HG03575 (cell line): ENCODE data around the gene TAF3.
"Not testable (repeated sequence)": the region's sequence is repeated elsewhere in the genome, so short reads cannot be mapped to it uniquely, and the experiment has no call there.

Experiments
- ATAC-seq: cut with Tn5 transposase; IDR thresholded peaks from one replicate; pipeline ENCODE4 v1.9.1; 2021; ENCODE audit not compliant: unreplicated experiment, insufficient number of reproducible peaks, low FRiP score; ENCODE audit errors: extremely low read depth

Gene TAF3

DNA sequence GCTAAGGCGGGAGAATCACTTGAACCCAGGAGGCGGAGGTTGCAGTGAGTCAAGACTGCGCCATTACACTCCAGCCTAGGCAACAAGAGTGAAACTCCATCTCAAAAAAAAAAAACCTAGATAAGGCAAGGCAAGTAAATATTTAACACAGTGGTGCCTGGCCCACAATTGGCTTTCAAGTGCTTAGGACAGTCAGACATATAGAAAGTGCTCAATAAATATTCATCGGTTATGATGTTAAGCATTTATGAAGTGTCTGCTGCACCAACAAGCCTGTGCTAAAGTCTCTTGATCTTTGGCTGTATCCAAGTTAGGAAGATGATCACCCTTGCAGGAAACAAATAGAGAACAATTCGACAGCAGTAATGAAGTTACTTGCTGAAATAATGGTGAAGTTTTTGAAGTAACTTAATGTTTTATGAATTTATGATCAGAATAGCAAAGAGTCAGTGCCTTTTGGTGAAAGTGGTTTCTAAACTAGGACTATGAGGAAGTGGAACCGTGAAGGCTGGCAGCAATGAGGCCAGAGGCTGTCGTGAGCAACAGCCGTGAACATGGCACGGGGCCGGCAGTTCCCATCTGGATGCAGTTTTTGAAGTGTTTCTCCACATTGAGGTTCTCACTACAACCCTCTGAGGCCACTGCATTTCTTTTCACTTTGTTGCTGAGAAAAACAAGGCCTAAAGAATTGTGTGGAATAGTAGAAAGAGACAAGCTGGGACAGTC is 188.1 kb downstream of the TAF3 start:
- ATAC-seq = no peak

DNA sequence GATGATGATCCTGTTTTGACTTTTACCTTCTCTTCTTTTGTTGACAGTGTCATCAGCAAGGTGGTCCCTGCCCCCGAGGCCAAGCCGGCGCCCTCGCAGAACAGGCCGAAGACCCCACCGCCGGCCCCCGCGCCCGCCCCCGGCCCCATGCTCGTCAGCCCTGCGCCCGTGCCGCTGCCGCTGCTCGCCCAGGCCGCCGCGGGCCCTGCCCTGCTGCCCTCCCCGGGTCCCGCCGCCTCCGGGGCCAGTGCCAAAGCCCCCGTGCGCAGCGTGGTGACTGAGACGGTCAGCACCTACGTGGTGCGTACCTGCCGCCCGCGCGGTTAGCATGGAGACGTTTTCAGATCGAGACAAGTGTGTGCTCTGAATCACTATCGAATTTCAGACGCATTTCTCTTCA is 190.7 kb downstream of the TAF3 start:
- no peak for ATAC-seq

DNA sequence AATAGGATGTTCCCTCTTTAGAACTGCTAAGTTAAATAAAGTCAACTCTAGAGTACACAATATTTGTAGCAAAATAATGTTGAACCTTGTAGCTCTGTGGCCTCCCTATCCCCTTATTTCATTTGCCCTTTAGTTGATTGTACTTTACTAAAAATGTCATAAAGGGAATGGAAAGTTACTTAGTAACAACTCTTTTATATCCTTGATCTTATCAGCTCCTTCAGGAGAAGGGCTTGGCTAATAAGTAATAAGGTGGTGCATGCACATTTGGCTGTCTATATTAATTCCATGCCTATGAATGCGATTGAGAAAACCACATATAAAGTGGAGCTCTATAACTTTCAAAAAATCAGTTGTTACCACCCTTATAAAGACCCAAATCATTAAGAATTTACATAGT is 194.7 kb downstream of the TAF3 start:
- no peak for ATAC-seq

DNA sequence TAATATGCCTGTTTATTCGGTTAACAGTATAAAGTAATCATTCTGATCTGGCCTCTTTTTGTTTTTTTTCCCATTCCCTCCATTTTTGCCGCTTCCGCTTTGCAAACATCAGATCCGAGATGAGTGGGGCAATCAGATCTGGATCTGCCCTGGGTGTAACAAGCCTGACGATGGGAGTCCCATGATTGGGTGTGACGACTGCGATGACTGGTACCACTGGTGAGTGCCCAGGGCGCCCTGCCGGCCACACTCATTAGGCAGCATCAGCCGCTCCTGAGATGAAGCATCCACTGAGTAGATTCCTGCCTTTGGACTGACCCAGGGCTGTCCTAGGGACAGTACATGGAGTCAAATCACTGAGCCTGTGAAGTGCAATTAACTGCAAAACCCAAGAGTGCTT is 195.3 kb downstream of the TAF3 start:
- no peak for ATAC-seq

DNA sequence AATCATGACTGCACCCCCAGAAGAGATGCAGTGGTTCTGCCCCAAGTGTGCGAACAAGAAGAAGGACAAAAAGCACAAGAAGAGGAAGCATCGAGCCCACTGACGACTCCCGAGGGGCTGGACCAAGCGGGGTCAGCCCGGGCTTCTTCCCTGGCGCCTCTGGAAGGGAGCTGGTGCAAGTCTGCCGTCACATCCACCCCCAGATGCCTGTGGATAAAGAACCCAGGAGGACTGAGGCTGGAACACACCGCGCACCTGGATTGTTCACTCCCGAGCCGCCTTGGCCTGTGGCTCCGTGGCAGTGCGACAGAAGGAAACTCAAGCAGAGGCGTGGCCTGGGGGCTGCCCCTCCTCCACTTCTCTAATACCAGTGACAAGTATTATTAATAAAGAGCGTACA is 196.3 kb downstream of the TAF3 start:
- ATAC-seq = no peak

DNA sequence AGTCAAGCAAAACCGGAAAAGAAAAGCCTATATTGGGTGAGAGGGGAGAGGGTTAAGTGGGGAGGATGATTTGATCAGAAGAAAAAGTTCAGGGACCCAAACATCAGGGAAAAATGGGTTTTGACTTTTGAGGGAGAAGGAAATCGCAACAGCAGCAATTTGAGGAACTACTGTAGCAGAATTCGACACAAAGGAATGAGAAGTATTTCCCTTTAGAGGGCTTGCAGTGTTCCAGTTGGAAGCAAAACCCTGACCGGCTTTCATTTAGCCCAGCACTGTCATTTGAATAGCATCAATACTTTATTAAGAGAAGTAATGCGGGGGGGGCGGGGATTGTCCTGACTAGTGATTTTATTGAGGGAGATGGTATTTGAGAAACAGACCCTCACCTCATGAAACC is 199.0 kb downstream of the TAF3 start:
- ATAC-seq = no peak

DNA sequence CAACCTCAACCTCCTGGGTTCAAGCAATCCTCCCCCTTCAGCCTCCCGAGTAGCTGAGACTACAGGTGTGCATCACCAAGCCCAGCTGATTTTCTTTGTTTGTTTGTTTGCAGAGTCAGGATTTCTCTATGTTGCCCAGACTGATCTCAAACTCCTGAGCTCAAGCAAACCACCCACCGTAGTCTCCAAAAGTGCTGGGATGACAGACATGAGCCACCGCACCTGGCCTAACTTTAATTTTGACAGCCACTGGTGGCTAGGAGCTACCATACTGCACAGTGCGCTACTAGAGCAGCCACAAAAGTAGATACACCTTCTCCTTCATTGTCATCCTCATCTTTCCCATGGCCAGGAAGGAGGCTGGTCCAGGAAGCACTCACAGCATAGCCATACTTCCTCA is 205.0 kb downstream of the TAF3 start:
- ATAC-seq = no peak

DNA sequence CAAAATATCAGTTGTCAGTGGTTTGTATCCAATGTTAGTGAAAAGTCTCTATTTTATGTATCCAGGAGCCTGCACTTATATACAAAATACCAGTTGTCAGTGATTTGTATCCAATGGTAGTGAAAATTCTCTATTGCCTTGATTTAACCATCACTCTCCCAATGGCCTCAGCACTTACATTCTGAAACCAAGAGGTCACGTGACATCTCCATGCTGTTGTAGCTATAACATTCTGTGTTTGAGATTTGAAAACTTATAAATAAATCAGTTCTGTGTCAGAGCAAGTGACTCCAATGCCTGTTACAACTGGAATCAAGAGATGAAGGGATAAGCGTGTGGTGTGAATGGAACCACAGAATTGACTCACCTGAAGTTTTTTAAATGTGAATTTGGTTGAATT is 205.5 kb downstream of the TAF3 start:
- ATAC-seq = no peak

DNA sequence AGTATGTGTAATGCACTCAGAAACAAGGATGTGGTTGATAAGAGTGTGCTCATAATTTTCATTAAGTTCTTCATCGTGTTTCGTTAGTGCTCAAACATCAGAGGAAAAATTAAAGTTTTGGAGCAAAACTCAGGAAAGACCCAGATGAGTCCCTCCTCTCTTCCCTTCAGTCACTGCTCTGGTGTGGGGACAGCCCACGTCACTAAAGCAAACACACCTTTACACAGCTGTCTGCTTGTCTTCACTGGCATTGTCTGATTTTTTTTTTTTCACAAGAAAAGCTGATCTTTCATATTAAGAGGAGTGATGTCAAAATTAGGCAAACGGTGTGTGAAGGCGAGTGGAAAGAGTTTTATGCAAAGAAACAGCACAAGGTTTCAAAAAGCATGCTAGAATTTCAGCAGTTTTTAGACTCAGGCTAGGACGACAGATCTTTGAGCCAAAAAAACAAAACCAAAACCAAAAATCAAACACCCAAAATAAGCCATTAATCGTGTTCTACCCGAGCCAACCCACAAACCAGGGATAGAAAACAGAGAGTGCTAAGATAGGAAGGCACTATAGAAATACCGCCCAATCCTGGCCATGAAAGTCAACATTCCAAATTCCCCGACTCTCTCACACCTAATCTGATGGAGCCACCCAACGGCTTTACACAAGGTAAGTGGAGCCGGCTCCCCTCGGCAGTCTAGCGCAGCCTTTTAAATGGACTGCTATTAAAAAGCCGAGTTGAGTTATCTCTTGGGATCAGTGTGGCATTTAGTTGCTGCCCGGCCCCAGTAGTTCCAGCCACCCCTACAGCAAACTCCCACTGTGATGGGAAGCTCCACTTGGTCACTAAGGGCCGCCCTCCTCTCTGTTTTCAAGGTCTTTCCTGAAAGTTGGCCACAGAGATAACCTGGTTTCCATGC is 208.3 kb downstream of the TAF3 start:
- ATAC-seq = no peak

DNA sequence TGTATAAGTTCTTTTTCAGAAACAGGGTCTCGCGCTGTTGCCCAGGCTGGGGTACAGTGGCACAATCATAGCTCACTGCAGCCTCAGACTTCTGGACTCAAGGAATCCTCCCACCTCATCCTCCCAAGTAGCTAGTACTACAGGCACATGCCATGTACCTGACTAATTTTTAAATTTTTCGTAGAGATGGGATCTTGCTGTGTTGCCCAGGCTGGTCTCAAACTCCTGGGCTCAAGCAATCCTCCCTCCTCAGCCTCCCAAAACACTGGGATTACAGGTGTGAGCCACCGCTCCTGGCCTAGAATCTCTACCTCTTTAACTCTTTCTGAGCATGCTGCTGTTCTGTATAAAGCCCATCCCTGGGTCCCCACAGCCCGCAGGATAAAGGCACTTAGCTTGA is 212.9 kb downstream of the TAF3 start:
- not testable (repeated sequence) for ATAC-seq

DNA sequence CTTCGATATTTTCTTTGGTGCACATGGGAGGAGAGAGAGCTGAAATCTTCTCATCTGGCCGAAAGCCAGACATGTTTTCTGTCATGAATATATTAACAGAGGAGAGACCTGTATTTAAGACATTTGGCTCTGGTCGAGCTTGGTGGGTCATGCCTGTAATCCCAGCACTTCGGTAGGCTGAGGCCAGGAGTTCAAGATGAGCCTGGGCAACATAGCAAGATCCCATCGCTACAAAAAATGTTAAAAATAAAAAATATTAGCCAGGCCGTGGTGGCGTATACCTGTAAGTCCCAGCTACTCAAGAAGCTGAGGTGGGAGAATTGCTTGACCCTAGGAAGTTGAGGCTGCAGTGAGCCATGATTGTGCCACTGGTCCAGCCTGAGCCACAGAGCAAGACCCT is 214.3 kb downstream of the TAF3 start:
- no peak for ATAC-seq

DNA sequence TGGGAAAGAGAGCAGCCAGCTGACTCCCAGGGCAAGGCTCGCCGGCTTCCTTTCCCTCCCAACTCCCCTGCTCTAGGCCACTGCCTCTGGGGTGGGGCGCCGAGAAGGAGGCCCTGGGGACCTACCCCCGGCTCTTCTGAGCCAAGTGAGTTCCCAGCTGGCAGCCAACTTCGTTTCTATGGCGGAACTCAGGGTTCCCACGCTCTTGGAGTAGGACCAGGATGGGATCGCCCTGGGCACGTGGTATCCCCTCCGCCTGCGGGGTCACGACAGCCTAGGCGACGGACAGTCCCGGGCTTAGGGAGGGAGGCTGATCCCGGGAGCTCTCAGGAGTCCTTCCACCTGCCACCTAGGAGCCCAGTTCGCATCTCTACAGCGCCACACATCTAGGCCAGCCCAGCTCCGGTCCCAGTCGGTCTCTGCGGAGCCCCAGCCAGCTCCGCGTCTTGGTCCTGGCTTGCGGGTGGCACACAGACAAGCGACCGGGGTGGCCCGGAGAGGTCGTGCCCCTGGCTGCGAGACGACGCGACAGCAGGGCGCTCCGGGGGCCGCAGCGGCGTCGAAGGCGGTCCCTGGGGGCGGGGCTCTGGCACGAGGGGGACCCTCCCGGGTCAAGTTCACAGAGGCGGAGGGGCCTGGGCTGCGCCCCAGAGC is 215.6 kb downstream of the TAF3 start:
- no peak for ATAC-seq

DNA sequence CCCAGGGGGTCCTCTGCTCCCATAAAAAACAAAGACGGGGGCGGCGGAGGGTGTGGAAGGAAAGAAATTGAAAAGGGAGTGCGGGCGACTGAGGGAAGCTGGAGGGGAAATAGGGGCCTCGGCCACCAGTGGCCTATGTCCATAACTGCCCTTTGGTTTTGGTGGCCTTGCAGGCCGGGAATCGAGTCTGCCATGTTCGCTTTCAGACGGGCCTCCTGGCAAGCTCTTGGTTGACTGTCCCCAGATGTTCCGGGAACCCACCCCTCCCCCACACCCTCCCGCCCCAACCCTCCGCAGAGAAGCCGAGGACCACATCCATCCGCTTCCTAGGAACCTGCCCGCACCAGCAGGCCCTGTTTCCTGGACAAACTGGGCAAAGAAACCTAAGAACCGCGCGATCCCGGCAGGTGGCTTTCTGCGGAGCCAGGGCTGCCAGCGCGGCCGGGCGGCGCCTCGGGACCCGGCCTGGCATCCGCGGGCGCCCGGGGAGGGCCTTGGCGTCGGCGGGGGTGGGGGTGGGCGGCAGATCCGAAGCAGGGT is 216.2 kb downstream of the TAF3 start:
- ATAC-seq = no peak

DNA sequence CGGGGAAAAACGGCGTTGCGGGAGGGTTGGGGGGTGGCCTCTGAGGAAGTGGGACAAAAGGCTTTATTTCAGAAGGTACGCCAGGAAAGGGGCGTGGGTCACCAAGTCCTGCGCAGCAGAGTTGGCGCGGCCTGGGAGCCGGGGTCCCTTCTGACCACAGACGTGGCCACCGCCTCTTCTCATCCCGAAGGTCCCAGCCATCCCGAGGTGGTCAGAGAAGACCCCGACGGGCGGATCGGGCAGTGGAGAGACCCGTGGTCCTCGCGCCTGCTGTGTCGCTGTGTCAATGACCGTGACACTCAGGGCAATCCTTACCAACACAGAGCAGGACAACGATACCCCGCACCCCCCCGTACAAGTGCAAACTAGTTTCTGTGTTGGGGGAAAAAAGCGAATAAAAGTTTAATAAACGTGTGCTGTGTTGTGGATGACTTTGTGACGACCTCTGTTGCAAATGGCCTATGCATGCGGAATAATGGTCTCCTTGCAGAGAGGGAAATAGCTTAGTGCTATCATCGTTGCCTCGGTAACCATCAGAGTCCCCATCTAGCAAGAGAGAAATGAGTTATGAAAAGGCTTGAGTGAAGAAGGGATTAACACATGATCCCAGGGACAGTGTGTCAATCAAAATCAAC is 216.8 kb downstream of the TAF3 start:
- ATAC-seq = no peak

DNA sequence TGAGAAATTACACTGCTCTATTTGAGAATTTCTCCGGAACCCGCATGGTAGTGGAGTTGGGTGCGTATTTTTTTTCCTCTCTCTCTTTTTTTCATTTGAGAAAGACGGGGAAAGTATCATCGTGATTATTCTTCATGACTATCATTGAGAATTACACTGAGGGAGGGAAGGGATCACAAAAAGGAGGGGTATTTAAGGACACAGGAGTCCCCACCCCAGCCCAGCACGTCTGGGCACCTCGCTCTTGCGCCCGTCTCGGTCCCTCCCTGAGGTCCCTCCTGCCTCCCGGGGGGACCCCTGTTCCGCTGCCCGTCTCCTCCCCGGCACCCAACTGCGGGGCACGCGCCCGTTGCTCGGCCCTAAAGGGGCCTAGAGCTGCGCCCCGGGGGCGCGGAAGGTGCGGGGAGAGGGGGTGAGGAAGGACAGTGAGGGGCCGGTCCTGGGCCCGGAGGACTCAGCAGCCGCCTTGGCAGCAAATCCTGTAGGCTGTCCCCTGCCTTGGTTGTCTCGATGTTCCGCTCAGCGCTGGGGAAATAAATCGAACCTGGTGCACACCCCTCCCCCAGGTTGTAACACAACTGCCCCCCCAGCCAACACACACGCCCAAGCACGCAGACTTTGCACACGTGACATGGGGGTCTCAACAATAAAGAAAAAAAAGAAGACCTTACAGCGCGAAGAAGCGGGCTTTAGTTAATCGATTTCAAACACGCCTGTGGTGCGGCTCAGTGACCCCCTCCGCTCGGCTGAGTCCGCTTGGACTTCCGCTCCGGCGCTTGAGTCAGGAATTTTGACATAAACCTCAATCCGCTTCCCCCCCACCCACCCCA is 217.6 kb downstream of the TAF3 start:
- ATAC-seq = no peak

DNA sequence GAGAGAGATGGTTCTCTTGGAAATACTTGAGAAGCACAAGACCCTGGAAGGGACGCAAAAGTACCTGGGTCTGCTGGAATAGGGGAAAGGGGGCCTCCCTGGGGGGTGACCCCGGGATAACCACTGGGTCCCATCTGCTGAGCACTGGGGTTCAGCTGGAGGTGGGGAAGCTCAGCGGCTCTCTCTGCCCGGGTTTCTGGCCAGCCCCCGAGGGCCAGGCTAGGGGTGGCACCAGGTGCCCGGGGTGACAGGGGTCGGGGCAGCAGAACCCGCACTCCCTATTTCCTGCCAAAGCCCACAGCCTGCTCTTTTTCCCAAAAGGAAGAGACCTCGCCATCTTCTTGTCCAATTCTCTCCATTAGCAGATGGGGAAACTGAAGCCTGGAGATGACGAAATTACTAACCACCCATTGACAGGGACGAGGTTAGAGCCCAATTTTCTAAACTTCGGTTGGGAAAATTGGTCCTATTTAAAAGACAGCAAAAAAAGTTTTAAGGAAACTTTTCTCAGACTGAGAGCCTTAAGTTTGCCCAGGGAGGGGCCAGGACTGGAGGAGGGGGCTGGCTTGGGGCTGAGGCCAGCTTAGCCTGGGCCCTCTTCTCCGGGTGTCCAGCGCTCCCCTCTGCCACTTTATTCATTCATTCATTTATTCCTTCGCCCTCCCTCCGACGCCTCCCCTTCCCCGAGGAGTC is 218.3 kb downstream of the TAF3 start:
- ATAC-seq = no peak

DNA sequence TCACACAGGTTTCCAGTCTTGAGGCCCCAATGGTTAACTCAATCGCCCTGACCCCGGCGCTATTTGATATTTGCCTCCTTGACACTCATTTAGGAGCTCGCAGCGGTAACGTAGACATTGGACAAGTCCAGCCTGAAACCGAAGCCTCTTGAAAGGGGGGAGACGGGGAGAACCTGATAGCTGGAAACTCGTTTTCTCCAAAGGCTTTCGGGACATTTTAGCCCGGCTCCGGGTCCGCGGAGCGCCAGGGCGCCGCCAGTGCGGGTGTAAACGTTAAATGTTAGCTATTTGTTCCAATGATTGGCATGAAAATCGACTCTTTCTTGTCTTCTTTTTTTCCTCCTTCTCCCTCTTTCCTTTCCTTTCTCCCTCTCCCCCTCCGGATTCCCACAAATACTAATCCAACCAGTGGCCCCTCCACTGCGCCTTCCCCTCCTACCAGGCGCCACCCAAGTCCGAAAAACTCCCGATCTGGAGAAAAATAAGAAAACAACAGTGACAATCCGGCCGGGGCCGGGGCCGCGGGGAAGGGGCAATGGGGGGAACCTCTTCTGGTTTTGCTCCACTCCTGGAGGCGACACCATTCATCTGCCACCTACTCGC is 219.0 kb downstream of the TAF3 start:
- no peak for ATAC-seq
